Fibroblast of villous mesenchyme (primary cell): ENCODE measurements around the gene REN. TPM values are rescaled to one million over a fixed set of nuclear protein-coding genes. Genes with fewer than 3 reads are reported as not detected.

Source experiments
- DNase-seq: peaks from one replicate; pipeline ENCODE4 v3.0.0-alpha.2; 2010; ENCODE audit warnings: low read depth
- H3K4me3 ChIP-seq: 2 replicates; pipeline ENCODE4 v1.5.1; 2011; ENCODE audit warnings: low read depth, mild to moderate bottlenecking, low read length
- total RNA-seq: library from RNA; depleted of rRNA; stranded (reverse); fragments of >200 nt; gene quantifications from 2 replicates; pipeline ENCODE4 v1.2.3, GENCODE V29; 2012
- TF ChIP-seq, protein P1 (sequence below): IDR thresholded peaks from 2 replicates; pipeline ENCODE4 v1.5.1; 2012; ENCODE audit warnings: low read depth, mild to moderate bottlenecking, low read length; ENCODE audit not compliant: insufficient read depth

Gene REN
- total RNA-seq, 1 donor, result 4.3 TPM

DNA sequence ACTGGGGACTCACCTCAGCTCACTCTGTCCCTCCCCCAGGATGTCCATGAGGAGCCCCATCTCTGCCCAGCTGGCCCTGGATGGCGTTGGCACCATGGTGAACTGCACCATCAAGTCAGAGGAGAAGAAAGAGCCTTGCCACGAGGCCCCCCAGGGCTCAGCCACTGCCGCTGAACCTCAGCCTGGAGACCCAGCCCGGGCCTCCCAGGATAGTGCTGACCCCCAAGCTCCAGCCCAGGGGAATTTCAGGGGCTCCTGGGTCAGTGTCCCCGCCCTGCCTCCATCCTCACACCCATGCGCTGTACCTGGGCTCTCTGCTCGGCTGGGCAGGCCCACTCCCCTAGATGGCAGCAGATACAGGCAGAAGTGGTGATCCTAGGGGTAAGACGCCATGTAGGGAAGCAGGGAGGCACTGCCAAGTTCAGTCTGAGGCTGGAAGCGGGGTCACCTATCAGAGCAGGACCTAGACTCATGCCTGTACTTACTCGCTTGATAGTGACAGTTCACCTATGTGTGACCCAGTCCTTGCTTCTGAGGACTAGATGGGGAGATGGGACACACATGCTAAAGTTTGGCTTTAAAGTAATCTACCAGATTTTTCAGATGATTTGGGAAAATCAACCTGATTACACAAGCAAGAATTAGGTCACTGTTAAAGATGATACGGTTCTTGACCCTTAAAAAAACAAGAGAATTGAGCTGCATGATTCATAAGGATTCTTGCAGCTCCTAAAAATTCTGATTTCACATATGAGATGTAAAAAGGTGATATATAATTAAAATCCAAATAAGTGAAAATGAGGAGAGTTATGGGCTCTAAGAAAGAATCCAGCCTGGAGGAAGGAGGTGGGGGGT, 53.0 kb downstream of the REN start:
- H3K4me3 ChIP-seq, result no peak overlapping the region
- no peak for DNase-seq
- TF ChIP-seq, protein P1, sequence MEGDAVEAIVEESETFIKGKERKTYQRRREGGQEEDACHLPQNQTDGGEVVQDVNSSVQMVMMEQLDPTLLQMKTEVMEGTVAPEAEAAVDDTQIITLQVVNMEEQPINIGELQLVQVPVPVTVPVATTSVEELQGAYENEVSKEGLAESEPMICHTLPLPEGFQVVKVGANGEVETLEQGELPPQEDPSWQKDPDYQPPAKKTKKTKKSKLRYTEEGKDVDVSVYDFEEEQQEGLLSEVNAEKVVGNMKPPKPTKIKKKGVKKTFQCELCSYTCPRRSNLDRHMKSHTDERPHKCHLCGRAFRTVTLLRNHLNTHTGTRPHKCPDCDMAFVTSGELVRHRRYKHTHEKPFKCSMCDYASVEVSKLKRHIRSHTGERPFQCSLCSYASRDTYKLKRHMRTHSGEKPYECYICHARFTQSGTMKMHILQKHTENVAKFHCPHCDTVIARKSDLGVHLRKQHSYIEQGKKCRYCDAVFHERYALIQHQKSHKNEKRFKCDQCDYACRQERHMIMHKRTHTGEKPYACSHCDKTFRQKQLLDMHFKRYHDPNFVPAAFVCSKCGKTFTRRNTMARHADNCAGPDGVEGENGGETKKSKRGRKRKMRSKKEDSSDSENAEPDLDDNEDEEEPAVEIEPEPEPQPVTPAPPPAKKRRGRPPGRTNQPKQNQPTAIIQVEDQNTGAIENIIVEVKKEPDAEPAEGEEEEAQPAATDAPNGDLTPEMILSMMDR, result no peak

DNA sequence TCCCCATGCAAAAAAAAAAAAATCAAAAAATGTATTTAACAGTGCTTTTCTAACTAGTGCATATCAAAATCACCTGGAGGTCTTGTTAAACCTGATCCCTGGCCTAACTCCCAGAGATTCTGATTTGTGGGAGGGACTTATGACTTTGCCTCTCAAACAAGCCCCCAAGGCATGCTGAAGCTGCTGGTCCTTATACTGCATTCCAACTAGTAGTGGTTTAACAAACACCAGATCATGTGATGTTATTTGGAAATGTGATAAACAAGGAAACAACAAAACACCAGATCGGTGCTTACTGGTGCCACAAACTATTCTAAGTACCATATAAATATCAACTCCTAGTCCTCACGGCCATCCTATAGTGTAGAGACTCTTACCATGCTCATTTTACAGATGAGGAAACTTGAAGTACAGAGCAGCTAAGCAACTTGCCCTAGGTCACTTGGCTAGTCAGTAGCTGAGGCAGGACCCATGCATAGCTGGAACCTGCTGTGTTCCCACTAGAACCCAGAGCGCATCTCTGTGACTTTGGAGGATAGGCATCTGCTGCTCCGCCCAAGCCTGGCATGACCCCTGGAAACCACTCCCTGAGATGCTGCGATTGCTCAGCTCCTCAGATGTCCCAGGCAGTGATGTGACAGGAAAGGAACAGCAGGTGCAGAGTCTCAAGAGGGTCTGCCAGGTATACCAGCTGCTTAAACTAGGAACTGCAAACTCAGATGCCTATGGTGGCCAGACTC, 55.1 kb downstream of the REN start:
- TF ChIP-seq, protein P1, result no peak
- no peak overlapping the region for H3K4me3 ChIP-seq
- no peak for DNase-seq

DNA sequence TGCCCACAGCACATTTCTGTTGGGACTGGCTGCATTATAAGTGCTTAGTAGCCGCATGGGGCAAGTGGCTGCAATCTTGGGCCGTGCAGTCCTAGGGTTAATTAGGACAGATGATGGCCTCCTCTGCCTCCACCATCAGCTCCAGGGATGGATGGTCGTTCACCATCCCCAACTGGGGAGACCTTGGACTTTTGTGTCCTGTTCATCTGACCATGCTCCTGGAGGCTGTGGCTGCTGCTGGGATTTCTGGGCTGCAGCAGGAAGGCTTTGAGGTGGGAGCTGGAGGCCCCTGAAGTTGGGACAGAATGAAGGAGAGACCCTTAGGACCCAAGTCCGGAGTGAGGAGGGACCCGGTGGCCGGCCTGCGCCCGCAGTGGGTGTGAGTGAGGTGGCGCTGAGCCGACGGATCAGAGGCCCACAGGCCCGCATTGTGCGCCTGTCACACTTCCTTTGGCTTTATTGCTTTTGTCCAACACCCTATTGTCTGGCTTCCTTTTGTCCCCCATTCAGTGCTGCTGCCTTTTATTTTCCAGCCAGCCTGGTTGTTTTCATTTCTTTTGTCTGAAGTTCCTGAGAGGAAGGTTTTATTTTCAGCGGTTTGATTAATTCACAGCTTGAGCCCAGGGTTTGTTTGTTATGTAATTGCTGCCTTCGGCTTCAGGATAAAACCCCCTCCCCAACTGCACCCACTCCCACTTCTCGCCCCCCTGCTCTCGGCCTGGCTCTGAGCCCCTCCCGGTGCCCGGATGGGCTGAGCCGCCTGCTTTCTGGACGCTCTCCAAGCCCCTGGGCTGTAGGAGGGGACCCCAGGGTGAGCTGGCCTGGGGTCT, 57.6 kb downstream of the REN start:
- TF ChIP-seq, protein P1, result no peak
- DNase-seq, result no peak
- H3K4me3 ChIP-seq, result no peak overlapping the region

DNA sequence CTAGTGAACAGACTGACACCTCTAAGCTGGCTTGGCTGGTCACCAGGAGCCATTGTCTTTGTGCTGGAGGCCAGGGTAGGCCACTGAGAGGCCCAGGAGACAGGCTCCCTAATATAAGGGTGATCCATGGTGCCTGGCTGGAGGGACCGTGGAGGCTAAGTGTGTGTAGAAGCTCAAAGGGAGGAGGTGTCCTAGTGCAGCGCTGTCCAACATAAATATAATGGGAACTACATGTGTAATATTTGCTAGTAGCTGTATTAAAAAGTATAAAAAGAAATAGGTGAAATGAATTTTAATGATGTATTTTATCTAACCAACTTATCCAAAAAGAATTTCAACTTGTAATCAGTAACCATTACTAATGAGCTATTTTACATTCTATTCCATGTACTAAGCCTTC, 58.2 kb downstream of the REN start:
- no peak for DNase-seq
- TF ChIP-seq, protein P1, result no peak
- no peak overlapping the region for H3K4me3 ChIP-seq

DNA sequence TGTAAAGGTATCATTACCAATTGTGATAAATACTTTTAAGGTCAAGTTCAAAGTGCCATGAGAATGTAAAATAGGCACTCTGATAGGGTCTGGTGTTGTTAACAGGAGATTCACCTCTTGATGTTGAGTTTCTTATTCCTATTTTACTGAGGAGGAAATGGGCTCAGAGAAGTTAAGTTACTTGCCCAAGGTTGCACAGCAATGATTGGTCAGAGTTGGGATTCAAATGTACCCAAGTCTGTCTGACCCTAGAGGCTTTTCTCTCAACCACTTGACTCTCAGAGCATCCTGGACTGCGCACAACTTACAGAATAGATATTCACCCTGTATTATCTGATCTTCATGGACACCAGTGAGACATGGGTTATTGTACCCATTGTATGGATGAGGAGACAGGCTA, 59.3 kb downstream of the REN start:
- TF ChIP-seq, protein P1, result no peak
- DNase-seq, result no peak
- no peak overlapping the region for H3K4me3 ChIP-seq

DNA sequence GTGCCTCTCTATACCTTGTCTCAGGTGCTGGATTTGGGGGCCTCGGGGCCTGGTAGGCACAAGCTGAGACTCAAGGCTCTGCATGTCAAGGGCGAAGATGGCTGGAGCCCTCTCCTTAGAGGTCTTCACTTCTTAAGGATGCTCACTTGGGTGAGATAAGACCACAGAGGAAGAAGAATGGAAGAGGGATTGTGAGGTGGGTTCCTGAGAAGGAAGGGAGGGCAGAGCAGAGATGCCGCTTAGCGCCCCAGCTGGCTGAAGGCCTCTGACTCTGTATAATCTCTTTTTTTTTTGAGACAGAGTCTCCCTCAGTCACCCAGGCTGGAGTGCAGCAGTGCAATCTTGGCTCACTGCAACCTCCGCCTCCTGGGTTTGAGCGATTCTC, 61.0 kb downstream of the REN start:
- no peak for DNase-seq
- TF ChIP-seq, protein P1, result no peak
- no peak overlapping the region for H3K4me3 ChIP-seq

Other genes with a start within 250 kb of the REN start
- 11.6 and 14.7 TPM in 2 replicates for gene SOX13, start 93.2 kb downstream of the REN start, total RNA-seq
- 12.2 and 15.5 TPM in 2 replicates for gene ETNK2, start 14.3 kb downstream of the REN start, total RNA-seq
- gene KISS1, start 30.2 kb upstream of the REN start, total RNA-seq, result 5.6 and 11.0 TPM in 2 replicates
- gene GOLT1A, start 47.7 kb upstream of the REN start, total RNA-seq, result not detected in 2 replicates
- 2.9 and 3.9 TPM in 2 replicates for gene PLEKHA6, start 193.6 kb upstream of the REN start, total RNA-seq
- 35.1 and 49.7 TPM in 2 replicates for gene PPP1R15B, start 245.5 kb upstream of the REN start, total RNA-seq